ENCODE results near the gene CSAD. TPM values are rescaled to one million over a fixed set of nuclear protein-coding genes. Genes with fewer than 3 reads are reported as not detected.
A peak's percentile ranks its signal among the peaks of the same experiment; 100 is the strongest.

Gene CSAD
- total and polyA plus RNA-seq, 2 of the 13 experiments (the other 11 are each of a cell fraction or from before 2014, with no cell fraction given), result 7.2 to 23.5 TPM

DNA sequence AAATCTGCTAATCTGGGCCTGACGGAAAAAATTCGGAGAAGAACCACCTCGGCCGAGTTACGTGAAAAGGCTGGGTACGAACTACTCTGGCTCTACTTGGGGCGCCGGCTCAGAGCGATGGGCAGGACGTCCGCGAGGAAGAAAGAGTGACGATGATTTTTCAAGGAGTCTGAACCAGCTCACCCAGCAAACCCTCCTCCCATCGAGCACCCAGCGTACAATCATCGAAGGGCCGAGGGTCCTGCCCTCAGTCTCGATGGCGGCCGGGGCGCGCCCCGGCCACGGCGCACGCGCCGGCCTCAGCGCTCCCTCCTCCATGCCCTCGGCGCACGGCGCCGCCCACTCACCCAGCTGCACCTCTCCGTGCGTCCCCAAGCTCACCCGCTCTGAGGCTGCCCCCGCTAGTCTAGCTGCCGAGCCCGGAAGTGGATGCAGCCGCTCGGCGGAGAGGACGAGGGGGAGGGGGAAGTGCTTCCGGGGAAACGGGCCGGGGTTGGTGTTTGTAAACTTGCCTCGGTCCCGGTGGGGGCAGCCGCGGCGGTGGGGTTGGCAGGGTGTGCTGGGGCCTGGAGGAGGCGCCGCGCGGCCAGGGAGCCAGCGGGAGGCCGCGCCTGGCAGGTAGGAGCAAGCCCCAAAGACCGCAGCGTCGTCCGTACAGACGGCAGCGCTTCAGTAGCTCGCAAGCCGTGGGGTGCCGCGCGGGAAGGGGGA lies at the start of gene CSAD, which contains the start of gene ZNF740 (continued):
- peak; percentile 49; the same call in 1 of the 2 replicates for TF ChIP-seq ZNF317 (CRISPR knock-in tag; IDR thresholded peaks at IDR 0.05)
- no peak for TF ChIP-seq TCF12 (IDR thresholded peaks at IDR 0.05)
- TF ChIP-seq TCF12 (CRISPR knock-in tag; IDR thresholded peaks at IDR 0.05), result peak; percentile 23; the same call in 1 of the 2 replicates
- peak; percentile 77 for TF ChIP-seq ASH2L (IDR thresholded peaks at IDR 0.05; ENCODE audit: insufficient read length, low read depth, low read length)
- TF ChIP-seq ZNF619 (CRISPR knock-in tag; IDR thresholded peaks at IDR 0.05), result 0 out of 2 replicates have a peak, but pooled peaks have one; percentile 34
- TF ChIP-seq ELF1 (CRISPR knock-in tag; IDR thresholded peaks at IDR 0.05), result peak; percentile 92
- TF ChIP-seq HNRNPUL1 (IDR thresholded peaks at IDR 0.05; ENCODE audit: low read depth, low read length), result no peak
- TF ChIP-seq ARNTL (CRISPR knock-in tag; IDR thresholded peaks at IDR 0.05), result peak; percentile 51; the same call in 1 of the 2 replicates
- TF ChIP-seq, protein P1, sequence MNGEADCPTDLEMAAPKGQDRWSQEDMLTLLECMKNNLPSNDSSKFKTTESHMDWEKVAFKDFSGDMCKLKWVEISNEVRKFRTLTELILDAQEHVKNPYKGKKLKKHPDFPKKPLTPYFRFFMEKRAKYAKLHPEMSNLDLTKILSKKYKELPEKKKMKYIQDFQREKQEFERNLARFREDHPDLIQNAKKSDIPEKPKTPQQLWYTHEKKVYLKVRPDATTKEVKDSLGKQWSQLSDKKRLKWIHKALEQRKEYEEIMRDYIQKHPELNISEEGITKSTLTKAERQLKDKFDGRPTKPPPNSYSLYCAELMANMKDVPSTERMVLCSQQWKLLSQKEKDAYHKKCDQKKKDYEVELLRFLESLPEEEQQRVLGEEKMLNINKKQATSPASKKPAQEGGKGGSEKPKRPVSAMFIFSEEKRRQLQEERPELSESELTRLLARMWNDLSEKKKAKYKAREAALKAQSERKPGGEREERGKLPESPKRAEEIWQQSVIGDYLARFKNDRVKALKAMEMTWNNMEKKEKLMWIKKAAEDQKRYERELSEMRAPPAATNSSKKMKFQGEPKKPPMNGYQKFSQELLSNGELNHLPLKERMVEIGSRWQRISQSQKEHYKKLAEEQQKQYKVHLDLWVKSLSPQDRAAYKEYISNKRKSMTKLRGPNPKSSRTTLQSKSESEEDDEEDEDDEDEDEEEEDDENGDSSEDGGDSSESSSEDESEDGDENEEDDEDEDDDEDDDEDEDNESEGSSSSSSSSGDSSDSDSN (CRISPR knock-in tag; IDR thresholded peaks at IDR 0.05), result peak; percentile 57; the same call in 1 of the 2 replicates
- TF ChIP-seq ZNF713 (CRISPR knock-in tag; IDR thresholded peaks at IDR 0.05), result 0 out of 2 replicates have a peak, but pooled peaks have one; percentile 54
- TF ChIP-seq, protein P2, sequence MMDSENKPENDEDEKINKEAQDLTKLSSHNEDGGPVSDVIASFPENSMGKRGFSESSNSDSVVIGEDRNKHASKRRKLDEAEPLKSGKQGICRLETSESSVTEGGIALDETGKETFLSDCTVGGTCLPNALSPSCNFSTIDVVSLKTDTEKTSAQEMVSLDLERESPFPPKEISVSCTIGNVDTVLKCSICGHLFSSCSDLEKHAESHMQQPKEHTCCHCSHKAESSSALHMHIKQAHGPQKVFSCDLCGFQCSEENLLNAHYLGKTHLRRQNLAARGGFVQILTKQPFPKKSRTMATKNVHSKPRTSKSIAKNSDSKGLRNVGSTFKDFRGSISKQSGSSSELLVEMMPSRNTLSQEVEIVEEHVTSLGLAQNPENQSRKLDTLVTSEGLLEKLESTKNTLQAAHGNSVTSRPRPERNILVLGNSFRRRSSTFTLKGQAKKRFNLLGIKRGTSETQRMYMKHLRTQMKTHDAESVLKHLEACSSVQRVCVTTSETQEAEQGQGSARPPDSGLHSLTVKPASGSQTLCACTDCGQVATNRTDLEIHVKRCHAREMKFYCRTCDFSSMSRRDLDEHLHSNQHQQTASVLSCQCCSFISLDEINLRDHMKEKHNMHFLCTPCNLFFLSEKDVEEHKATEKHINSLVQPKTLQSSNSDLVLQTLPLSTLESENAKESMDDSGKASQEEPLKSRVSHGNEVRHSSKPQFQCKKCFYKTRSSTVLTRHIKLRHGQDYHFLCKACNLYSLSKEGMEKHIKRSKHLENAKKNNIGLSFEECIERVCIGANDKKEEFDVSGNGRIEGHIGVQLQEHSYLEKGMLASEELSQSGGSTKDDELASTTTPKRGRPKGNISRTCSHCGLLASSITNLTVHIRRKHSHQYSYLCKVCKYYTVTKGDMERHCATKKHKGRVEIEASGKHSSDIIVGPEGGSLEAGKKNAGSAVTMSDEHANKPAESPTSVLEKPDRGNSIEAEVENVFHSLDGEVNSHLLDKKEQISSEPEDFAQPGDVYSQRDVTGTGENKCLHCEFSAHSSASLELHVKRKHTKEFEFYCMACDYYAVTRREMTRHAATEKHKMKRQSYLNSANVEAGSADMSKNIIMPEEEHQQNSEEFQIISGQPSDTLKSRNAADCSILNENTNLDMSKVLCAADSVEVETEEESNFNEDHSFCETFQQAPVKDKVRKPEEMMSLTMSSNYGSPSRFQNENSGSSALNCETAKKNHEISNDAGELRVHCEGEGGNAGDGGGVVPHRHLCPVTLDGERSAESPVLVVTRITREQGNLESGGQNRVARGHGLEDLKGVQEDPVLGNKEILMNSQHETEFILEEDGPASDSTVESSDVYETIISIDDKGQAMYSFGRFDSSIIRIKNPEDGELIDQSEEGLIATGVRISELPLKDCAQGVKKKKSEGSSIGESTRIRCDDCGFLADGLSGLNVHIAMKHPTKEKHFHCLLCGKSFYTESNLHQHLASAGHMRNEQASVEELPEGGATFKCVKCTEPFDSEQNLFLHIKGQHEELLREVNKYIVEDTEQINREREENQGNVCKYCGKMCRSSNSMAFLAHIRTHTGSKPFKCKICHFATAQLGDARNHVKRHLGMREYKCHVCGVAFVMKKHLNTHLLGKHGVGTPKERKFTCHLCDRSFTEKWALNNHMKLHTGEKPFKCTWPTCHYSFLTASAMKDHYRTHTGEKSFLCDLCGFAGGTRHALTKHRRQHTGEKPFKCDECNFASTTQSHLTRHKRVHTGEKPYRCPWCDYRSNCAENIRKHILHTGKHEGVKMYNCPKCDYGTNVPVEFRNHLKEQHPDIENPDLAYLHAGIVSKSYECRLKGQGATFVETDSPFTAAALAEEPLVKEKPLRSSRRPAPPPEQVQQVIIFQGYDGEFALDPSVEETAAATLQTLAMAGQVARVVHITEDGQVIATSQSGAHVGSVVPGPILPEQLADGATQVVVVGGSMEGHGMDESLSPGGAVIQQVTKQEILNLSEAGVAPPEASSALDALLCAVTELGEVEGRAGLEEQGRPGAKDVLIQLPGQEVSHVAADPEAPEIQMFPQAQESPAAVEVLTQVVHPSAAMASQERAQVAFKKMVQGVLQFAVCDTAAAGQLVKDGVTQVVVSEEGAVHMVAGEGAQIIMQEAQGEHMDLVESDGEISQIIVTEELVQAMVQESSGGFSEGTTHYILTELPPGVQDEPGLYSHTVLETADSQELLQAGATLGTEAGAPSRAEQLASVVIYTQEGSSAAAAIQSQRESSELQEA (CRISPR knock-in tag; IDR thresholded peaks at IDR 0.05; ENCODE audit: not compliant biosample characterization), result no peak
- TF ChIP-seq, protein P3, sequence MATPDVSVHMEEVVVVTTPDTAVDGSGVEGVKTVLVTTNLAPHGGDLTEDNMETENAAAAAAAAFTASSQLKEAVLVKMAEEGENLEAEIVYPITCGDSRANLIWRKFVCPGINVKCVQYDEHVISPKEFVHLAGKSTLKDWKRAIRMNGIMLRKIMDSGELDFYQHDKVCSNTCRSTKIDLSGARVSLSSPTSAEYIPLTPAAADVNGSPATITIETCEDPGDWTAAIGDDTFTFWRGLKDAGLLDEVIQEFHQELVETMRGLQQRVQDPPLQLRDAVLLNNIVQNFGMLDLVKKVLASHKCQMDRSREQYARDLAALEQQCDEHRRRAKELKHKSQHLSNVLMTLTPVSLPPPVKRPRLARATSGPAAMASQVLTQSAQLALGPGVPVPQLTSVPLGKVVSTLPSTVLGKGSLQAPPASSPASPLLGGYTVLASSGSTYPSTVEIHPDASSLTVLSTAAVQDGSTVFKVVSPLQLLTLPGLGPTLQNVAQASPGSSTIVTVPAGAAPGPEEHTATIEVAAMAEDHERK (CRISPR knock-in tag; IDR thresholded peaks at IDR 0.05; ENCODE audit: low read depth), result no peak
- peak; percentile 13; the same call in 1 of the 2 replicates for TF ChIP-seq ZNF235 (CRISPR knock-in tag; IDR thresholded peaks at IDR 0.05; ENCODE audit: borderline replicate concordance)
- TF ChIP-seq NR2C2 (CRISPR knock-in tag; IDR thresholded peaks at IDR 0.05; ENCODE audit: borderline replicate concordance), result peak; percentile 99

Data from HepG2 (cell line).